T1000 (cell line): ENCODE data around the gene HDAC6.

ENCODE experiments used
- DNase-seq: peaks from one replicate; lab custom pipeline; 2025; ENCODE audit warnings: mixed read lengths; lab: John Stamatoyannopoulos, UW

Gene HDAC6

GRCh38 chrX:48801280-48802088 is at the start of gene HDAC6:
Gene HDAC6, plus strand, starts transcription at chrX:48802067. Its CDS starts 626 bp downstream, at chrX:48802693.
- peak; percentile 99 for DNase-seq

- DNase-seq: no peak
Measured at GRCh38 chrX:48752498-48752897, 49.4 kb upstream of the HDAC6 start.

- no peak for DNase-seq
Measured at GRCh38 chrX:48753708-48754228, 48.1 kb upstream of the HDAC6 start.

- DNase-seq: no peak
Measured at GRCh38 chrX:48754238-48754637, 47.6 kb upstream of the HDAC6 start.

GRCh38 chrX:48761674-48762471 is 40.0 kb upstream of the HDAC6 start, which contains the start of gene GLOD5:
Gene GLOD5, plus strand, starts transcription at chrX:48761747. Its CDS starts 44 bp downstream, at chrX:48761791.
- DNase-seq: no peak

- no peak for DNase-seq
Measured at GRCh38 chrX:48769230-48769629, 32.6 kb upstream of the HDAC6 start.

GRCh38 chrX:48770296-48770695 is 31.6 kb upstream of the HDAC6 start:
- DNase-seq: no peak

- no peak for DNase-seq
Measured at GRCh38 chrX:48772602-48773001, 29.3 kb upstream of the HDAC6 start.

- no peak for DNase-seq
Measured at GRCh38 chrX:48776818-48777439, 24.9 kb upstream of the HDAC6 start.

GRCh38 chrX:48779399-48779798 is 22.5 kb upstream of the HDAC6 start:
- no peak for DNase-seq

- no peak for DNase-seq
Measured at GRCh38 chrX:48781705-48782104, 20.2 kb upstream of the HDAC6 start.

GRCh38 chrX:48782216-48782615 is 19.7 kb upstream of the HDAC6 start:
- no peak for DNase-seq

GRCh38 chrX:48782795-48783194 is 19.1 kb upstream of the HDAC6 start:
- DNase-seq: no peak

- DNase-seq: no peak
Measured at GRCh38 chrX:48784726-48785125, 17.1 kb upstream of the HDAC6 start.

- no peak for DNase-seq
Measured at GRCh38 chrX:48785186-48785539, 16.7 kb upstream of the HDAC6 start.

- no peak for DNase-seq
Measured at GRCh38 chrX:48785540-48786214, 16.2 kb upstream of the HDAC6 start.

- DNase-seq: no peak
Measured at GRCh38 chrX:48786341-48786800, 15.5 kb upstream of the HDAC6 start, which contains the start of gene GATA1. Gene GATA1, plus strand, starts transcription at chrX:48786590. Its CDS starts 4,520 bp downstream, at chrX:48791110.

GRCh38 chrX:48786825-48787504 is 14.9 kb upstream of the HDAC6 start:
- DNase-seq: no peak

- DNase-seq: no peak
Measured at GRCh38 chrX:48787505-48788443, 14.1 kb upstream of the HDAC6 start.
